T-helper 1 cell (primary cell): ENCODE data around the gene CLASP1.
"Not testable (repeated sequence)": the region's sequence is repeated elsewhere in the genome, so short reads cannot be mapped to it uniquely, and the experiment has no call there.

Source experiments
- DNase-seq, 5 donors: peaks; one replicate each; pipeline ENCODE4 v3.0.0-alpha.2; 2012 to 2020

The CLASP1 gene

DNA sequence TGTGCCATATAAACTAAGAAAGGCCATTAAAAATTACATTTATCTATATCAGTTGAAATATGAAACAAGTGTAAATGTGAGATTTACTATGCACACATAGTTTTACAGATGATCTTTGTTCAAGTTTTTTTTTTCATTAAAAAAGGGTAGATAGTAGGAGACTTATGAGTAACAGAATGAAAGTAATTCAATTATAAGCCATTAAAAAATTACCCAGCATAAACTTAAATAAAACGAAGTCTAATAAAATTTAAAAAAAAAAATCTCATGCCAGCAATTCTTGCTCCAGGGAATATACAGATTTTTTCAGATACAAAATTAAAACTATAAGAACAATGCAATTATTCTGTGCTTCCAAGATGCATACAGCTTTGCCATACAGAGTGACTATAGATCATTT lies 236.9 kb downstream of the CLASP1 start:
- DNase-seq: no peak

- DNase-seq: no peak
These were observed 239.3 kb downstream of the CLASP1 start for GRCh38 chr2:121409966-121410365.

DNA sequence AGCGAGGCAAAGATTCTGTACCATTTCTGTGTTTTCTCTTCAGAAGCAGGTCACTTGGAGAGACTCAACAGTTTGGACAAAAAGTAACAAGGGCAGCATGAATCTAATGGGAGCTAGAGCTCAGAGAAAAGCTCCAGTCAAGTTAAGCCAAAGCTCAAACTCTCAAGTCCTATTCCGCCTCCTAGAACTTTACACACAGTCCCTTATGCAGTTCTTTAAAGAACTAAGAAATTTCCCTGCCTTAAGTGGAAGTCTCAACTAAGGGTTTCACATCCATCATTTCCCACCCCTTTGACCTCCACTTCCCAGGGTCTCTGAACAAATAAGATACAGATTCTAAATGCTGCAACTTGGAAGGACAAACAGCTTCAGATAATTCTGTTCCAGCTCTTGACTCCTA lies 239.9 kb downstream of the CLASP1 start:
- no peak for DNase-seq

- DNase-seq: no peak
These were observed 240.6 kb downstream of the CLASP1 start for GRCh38 chr2:121408641-121409040.

- DNase-seq: no peak
These were observed 244.0 kb downstream of the CLASP1 start for GRCh38 chr2:121405233-121405632.

DNA sequence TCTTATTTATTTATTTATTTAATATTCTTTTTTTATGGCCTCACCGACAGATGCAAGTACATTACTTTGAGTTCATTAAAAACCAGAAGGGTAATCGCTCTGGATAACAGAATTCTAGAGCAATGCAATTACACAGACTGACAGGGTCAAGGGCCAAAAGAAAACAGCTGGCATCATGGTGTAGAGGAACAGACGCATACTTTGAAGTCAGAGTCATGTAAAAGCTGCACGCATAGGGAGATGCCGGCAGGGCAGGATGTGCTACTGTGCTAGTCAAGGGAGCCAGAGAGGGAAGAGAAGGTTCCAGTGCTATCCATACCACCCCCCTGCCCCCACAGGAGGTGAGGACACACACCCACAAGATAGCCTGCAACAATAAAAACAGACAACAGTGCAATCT lies 249.1 kb downstream of the CLASP1 start:
- no peak for DNase-seq

DNA sequence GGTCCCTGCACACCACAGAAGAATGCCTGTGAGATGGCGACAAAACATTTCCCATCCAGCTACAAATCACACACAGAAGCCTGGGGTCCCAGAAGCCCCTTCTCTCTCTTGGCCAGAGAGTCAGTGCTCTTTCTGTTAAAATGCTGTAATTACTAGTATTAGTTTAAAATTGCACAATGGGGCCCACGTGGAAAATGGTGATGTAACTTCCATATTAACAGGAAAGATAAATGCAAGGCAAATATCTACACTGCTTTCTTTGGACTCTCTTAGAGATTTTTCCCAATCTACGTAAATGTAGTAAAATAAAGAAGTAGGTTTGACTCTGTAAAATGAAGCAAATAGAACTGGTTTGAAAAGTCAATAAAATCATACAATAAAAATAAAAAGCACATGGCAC lies 250.4 kb downstream of the CLASP1 start:
- DNase-seq: no peak

DNA sequence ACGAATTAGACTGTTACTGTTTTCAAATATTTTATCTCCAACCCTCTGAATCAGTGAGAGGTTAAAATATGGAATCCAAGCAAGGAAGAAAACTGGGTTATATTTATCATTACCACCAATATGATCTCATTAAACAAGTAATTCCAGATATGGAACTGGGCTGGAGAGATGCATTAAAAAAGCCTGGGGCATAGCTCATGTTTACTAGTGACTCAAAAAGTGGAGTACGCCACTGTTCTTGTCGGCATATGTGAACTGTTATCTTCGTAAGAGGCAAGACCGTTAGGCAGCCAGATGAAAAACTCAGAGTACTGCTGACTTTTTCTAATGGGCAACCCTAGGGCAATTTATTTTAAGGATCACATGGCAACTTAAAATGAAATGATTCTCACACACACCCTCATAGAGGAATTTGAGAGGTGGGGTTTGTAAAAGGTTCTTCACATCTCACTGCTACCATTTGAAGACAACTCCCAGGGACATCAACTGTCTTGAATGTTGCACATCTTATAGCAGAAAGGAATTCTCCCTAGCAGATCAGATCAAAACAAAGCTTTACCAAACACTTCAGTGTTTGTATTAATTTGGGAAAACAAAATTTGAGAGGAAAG lies 259.1 kb downstream of the CLASP1 start:
- DNase-seq: no peak

GRCh38 chr2:121388371-121388770 lies 260.9 kb downstream of the CLASP1 start:
- DNase-seq: no peak

GRCh38 chr2:121387591-121388325 lies 261.5 kb downstream of the CLASP1 start:
- DNase-seq: no peak

DNA sequence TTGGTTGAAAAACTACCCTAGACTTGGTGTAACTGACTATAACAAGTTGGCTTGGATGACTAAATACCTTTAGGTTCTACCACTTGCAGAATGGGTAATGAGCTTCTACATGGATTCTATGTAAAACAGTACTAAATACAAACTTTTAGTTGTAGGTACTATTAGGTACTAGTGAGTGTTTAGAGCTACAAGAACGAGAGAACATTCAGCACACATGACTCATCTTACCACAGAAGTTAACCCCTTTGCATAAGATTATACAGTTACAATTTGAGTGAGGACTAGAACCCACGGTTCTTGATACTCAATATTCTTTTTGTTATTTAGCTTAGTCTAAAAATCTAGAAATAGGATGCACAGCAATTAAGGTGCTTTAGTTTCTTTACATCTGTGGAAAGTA lies 262.6 kb downstream of the CLASP1 start:
- DNase-seq: no peak

DNA sequence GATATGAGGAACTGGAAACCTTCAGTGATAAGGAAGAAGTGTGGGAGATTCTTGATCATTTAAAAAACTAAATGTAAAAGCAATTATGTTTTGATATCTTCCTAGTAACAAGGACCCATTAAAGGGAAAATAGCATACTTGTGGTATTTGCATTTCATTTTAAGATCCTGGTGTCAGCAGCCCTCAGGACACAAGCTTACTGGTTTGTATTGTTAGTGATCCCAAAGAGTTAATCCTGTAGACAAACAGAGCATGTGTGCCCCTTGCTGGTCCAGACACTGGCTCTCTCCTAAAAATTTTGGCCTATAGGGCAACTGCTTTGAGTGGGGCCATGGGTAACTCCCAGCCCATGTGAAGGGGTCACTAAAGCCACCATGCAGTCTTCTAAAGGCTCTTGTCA lies 263.2 kb downstream of the CLASP1 start:
- DNase-seq: no peak

- DNase-seq: no peak
These were observed 266.5 kb downstream of the CLASP1 start for GRCh38 chr2:121382744-121383143.

DNA sequence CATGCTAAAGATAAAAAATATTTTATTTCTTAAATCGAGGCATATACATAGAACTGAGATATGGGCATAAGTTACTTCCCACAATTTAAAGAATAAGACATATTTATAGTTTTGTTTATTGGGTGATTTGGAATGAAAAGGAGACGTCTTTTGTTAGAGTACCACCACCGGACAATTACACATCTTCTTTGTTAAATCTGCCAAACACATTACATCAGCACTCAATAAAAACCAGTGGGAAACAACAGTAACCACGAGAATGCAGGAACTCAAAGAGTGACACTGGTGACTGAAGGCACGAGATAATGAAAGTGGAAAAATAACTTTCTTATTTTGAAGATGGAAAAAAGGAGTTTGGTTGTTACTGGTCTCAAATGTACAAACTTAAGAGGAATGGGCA lies 271.6 kb downstream of the CLASP1 start:
- DNase-seq: no peak

GRCh38 chr2:121376535-121377250 lies 272.6 kb downstream of the CLASP1 start:
- no peak for DNase-seq

DNA sequence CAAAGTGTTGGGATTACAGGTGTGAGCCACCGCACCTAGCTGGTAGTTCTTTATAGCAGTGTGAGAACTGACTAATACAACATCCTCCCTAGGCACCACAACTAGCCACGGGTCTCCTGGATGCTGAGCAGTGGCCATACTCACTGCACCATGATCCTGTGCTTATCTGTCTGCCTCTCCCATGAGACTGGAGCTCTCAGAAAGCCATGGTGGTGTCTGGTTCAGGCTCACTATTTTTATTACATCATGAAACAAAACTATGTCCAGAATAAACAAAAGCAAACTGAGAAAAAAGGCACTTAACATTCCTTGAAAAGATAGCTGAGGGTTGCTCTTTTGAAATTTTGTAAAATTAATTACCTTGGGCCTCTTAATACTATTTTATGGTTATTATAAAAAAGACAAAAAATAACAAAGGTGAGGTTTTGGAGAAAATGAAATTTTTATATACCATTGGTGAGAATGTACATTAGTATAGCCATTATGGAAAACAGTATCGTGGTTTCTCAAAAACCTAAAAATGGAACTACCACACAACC lies 273.6 kb downstream of the CLASP1 start:
- DNase-seq: no peak

DNA sequence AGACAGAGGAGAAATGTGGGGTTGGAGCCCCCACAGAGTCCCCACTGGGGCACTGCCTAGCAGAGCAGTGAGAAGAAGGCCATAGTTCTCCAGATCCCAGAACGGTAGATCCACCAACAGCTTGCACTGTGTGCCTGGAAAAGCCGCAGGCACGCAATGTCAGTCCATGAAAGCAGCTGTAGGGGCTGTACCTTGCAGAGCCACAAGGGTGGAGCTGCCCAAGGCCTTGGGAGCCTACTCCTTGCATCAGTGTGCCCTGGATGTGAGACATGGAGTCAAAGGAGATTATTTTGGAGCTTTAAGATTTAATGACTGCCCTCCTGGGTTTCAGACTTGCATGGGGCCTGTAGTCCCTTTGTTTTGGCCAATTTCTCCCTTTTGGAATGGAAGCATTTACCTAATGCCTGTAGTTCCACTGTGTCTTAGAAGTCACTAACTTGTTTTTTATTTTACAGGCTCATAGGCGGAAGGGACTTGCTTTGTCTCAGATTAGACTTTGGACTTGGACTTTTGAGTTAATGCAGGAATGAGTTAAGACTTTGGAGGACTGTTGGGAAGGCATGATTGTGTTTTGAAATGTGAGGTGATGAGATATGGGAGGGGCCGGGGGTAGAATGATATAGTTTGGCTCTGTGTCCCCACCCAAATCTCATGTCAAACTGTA lies 274.7 kb downstream of the CLASP1 start:
- not testable (repeated sequence) for DNase-seq

DNA sequence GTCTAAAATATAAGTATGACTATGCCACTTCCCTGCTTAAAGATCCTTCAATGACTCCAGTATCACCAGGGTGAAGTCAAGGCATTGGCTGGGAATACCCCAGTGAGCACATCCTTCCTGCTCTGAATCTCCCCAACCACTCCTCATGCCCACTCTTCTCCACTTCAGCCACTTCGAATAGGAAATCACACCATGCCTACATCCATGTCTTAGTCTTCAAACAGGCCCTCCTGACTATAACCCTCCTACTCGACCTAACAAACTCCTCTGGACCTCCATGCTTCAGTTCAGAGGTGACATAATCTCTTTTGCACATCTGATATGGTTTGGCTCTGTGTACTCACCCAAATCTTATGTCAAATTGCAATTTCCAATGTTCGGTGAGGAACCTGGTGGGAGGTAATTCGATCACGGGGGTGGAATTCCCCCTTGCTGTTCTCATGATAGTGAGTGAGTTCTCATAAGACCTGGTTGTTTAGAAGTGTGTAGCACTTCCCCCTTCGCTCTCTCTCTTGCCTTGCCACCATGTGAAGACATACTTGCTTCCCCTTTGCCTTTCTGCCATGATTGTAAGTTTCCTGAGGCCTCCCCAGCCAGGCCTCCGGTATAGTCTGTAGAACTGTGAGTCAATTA lies 276.4 kb downstream of the CLASP1 start:
- no peak for DNase-seq

DNA sequence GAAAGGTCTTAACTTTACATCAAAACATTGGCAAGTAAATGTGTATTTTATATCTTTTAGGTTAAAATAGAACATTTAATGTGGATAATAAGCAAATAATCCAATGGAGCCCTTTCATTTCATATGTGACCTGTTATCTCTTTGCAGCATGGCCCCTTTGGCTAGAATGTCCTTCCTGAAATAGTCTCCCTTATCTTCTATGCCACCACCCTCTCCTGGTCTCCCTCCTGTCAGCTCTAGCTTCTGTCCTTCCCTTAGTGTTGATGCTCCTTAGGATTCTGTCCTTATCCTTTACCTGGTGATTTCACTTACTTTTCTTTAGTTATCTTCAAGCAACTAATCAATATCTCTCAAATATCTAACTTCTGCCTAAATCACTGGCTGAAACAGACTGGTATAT lies 277.2 kb downstream of the CLASP1 start:
- DNase-seq: no peak

DNA sequence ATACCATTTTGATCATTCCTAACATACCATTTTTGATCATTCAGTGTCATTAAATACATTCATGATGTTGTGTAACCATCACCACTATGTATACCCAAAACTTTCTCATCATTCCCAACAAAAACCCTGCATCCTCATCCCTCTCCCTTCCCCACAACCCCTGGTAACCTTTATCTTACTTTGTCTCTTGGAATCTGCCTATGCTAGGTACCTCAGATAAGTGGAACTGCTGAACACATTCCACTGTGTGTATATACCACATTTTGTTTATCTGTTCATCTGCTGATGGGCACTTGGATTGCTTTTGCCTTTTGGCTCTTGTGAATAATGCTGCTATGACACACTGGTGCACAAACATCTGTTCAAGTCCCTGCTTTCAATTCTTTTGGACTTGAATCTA lies 280.4 kb downstream of the CLASP1 start:
- DNase-seq: no peak

DNA sequence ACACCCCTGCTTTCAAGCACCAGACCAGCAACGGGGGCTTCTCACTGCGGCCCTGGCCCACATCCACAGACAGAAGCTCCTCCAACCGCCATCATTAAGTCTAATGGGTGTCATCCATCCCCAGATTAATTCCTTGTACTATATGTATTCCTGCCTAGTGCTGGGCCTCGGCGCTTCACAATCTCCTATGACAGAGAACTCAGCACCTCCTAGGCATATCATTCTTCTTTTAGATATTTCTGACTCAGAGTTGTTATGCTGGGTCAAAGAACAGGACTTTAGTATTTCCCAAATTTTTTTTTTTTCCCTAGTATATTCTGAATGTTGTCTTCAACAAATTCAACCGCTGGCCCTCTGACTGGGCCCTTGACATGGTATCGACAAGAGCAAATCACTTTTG lies 281.1 kb downstream of the CLASP1 start:
- no peak for DNase-seq

GRCh38 chr2:121367246-121367900 lies 281.9 kb downstream of the CLASP1 start:
- DNase-seq: no peak
